Epithelial cell of prostate (primary cell): ENCODE results near the gene ANTKMT.
A peak's percentile ranks its signal among the peaks of the same experiment; 100 is the strongest.

Experiments
- DNase-seq: peaks from one replicate; pipeline ENCODE4 v3.0.0-alpha.2; 2011; ENCODE audit warnings: low read depth, low spot score
- H3K27ac ChIP-seq: fragments of 450-650 bp; 2 replicates; pipeline ENCODE4 v1.5.1; 2017; ENCODE audit warnings: mild to moderate bottlenecking

Gene ANTKMT

DNA sequence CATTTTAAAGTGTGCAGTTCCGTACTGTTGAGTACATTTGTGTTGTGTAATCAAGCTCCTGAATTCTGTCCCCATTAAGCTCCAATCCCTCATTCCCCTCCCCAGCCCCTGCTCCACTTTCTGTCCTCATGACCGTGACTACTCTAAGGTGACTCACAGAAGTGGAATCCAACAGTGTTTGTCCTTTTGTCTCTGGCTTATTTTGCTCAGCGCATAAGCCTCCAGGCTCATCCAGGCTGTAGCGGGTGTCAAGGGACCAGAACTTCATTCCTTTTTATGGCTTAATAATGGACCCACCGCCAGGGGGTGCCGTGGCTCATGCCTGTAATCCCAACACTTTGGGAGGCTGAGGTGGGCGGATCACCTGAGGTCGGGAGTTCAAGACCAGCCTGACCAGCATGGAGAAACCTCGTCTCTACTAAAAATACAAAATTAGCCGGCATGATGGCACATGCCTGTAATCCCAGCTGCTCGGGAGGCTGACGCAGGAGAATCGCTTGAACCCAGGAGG, 8.2 kb upstream of the ANTKMT start:
- DNase-seq: peak; percentile 83
- H3K27ac ChIP-seq: peak overlapping the region; percentile 60

DNA sequence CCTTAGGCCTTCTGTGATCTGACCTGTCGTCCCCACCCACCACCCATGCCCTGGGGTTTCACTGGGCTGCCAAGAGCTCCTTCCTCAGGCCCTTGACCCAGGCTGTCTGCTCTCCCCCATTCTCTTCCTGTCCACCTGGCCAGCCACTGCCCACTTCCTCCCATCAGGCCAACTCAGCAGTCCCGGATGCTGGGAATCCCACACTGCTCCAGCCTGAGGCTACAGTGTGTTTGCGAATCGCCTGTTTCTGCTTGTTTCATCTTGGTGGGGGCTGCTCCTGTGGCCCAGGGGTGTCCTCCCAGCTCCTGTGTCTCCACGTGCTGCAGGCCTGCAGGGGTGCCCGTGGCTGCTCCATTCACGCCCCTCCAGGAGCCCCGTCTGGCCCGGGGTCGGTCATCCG, 6.9 kb upstream of the ANTKMT start:
- H3K27ac ChIP-seq: peak overlapping the region; percentile 60

GRCh38 chr16:714558-715476, 6.1 kb upstream of the ANTKMT start, which contains the start of gene METRN:
TSS of gene METRN (plus strand) at chr16:715118. CDS start at chr16:715290, 172 bp downstream.
- no peak for DNase-seq
- H3K27ac ChIP-seq: peak within 1 kb of the TSS; percentile 60

More for the DNA sequence above, 6.9 kb upstream of the ANTKMT start:
- DNase-seq: no peak

DNA sequence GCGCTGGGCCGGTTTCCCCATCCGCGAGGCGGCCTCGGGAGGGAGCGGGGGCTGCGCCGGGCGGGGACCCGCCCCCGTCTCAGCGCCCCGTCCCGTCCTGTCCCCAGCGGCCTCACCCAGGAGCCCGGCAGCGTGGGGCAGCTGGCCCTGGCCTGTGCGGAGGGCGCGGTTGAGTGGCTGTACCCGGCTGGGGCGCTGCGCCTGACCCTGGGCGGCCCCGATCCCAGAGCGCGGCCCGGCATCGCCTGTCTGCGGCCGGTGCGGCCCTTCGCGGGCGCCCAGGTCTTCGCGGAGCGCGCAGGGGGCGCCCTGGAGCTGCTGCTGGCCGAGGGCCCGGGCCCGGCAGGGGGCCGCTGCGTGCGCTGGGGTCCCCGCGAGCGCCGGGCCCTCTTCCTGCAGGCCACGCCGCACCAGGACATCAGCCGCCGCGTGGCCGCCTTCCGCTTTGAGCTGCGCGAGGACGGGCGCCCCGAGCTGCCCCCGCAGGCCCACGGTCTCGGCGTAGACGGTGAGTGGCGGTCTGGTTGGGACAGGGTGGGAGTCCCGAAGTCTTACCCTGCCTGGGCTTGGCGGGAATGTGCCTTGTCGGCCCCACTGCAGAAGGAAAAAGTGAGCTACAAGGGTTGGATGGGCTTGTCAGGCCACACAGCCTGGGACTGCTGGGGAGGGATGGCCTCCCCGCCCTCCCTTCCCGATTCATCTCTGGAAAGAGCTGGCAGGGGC, 5.3 kb upstream of the ANTKMT start:
- peak overlapping the region; percentile 60 for H3K27ac ChIP-seq
- DNase-seq: no peak

GRCh38 chr16:716200-716568, 4.8 kb upstream of the ANTKMT start:
- DNase-seq: no peak
- H3K27ac ChIP-seq: no peak overlapping the region

- no peak overlapping the region for H3K27ac ChIP-seq
- no peak for DNase-seq
Observed at GRCh38 chr16:716768-717325, 4.1 kb upstream of the ANTKMT start.

DNA sequence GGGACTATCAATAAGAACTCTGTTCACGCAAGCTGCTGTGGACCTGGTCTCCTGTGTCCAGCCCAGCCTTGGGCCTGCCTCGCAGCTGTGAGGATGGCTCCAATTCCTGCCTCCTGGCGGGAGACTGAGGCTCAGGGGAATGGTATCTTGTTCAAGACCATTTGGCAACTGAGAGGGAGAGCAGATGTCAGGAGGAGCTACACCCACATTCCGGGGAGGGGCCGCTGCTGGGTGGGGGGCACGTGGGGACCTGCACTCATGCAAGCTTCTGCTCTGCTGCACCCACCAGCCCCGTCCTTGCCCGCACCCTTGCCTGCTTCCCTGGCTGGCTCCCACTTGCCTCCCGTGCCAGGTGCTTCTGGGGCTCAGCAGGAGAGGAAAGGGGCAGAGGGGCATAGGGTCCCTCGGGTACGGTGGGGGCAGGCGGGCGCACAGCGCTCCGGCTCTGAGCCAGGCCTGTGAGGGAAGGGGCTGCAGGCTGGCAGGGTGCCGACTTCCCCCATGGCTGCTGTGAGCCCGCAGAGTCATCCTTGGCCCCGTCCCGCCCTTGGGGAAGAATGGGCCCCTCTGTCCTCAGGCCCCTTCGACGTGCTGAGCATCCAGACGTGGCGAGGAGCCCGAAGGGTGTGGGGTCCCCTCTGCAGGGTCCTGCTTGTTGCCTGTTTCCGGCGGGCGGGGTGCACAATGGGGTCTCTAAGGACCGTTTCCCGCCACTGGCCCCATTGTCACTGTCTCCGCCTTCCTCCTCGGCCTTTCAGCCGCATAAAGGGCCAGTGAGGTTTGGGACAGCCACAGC, 3.3 kb upstream of the ANTKMT start:
- no peak overlapping the region for H3K27ac ChIP-seq

GRCh38 chr16:718389-718788, 2.6 kb upstream of the ANTKMT start:
- no peak for DNase-seq
- no peak overlapping the region for H3K27ac ChIP-seq

More for the DNA sequence above, 3.3 kb upstream of the ANTKMT start:
- DNase-seq: no peak

GRCh38 chr16:718922-719321, 2.0 kb upstream of the ANTKMT start:
- H3K27ac ChIP-seq: no peak overlapping the region
- no peak for DNase-seq

GRCh38 chr16:719815-720446, 1.0 kb upstream of the ANTKMT start:
- no peak for DNase-seq
- peak overlapping the region; percentile 78 for H3K27ac ChIP-seq

GRCh38 chr16:720447-720989, 428 bp upstream of the ANTKMT start:
- no peak for DNase-seq
- peak overlapping the region; percentile 78 for H3K27ac ChIP-seq

DNA sequence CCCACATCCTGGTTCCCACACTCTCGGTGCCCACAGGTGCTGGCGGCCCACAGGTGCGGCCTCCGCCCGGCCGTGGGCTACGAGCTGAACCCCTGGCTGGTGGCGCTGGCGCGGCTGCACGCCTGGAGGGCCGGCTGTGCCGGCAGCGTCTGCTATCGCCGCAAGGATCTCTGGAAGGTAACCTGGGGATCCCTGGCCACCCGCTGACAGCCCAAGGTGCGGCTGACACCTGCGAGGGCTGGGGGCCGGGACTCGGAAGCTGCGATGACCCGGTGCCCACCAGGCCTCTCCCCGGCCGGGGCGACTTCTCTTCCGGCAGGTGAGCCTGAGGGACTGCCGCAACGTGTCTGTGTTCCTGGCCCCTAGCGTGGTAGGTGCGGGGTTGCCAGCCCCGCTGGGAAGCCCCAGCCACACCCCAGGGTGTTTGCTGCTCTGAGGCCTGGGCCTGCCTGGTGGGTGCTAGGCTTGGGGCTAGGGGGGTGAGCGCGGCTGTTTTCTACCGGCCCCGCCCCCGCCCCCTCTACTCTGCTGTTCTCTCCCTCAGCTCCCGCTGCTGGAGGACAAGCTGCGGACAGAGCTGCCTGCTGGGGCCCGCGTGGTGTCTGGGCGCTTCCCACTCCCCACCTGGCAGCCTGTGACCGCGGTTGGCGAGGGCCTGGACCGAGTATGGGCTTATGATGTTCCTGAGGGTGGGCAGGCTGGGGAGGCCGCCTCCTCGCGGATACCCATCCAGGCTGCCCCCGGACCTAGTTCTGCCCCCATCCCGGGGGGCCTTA, 1.0 kb downstream of the ANTKMT start:
- no peak for DNase-seq
- peak overlapping the region; percentile 78 for H3K27ac ChIP-seq

- no peak overlapping the region for H3K27ac ChIP-seq
- DNase-seq: no peak
Observed at GRCh38 chr16:722835-723633, 2.1 kb downstream of the ANTKMT start.

- no peak for DNase-seq
- H3K27ac ChIP-seq: no peak overlapping the region
Observed at GRCh38 chr16:723695-724094, 2.7 kb downstream of the ANTKMT start.

GRCh38 chr16:724188-725040, 3.5 kb downstream of the ANTKMT start:
- H3K27ac ChIP-seq: no peak overlapping the region
- no peak for DNase-seq

DNA sequence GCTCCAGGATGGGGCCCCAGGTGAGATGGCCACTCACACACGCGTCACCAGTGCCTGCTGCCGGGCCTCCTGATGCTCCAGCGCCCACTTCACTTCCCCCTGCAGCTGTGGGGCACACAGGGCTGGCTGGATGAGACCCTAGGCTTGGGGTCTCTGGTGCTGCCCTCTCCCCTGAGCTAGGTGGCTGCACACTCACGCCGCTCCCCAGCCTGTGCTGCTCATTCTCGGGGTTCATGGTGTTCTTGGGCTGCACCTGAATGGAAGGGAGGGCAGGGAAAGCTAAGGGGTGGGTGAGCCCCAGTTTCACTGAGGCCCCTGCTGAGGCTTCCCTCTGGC, 4.1 kb downstream of the ANTKMT start:
- DNase-seq: no peak
- H3K27ac ChIP-seq: no peak overlapping the region
